ENCODE data around the gene RAD51. TPM values are rescaled to one million over a fixed set of nuclear protein-coding genes. Genes with fewer than 3 reads are reported as not detected.

Gene RAD51
- total RNA-seq, 1 experiment from 2014 or later = 30.3 TPM

GRCh38 chr15:40754883-40755811 is 60.2 kb downstream of the RAD51 start, which contains the start of gene RMDN3:
Gene RMDN3, minus strand, starts transcription at chr15:40755254. Its CDS starts 471 bp downstream, at chr15:40754783.
- TF ChIP-seq TCF7L2 (IDR thresholded peaks at IDR 0.05; ENCODE audit: low read depth, low read length) = peak; percentile 31; the same call in 1 of the 2 replicates
- 0 out of 4 replicates have a peak, but pooled peaks of 1 of the 2 experiments have one; percentile 3 for TF ChIP-seq REST (IDR thresholded peaks at IDR 0.05; ENCODE audit: insufficient read depth in 1 of 2, low read depth in 2 of 2, low read length in 1 of 2)
- peak; percentile 82; the same call in 1 of the 2 replicates for TF ChIP-seq SIN3A (IDR thresholded peaks at IDR 0.05; ENCODE audit: borderline replicate concordance, insufficient read depth, low read depth, low read length)
- no peak for TF ChIP-seq CTCF (IDR thresholded peaks at IDR 0.05)
- TF ChIP-seq POLR2AphosphoS5 (IDR thresholded peaks at IDR 0.05; ENCODE audit: low read depth, low read length) = peak; percentile 89
- POLR2A ChIA-PET = interaction anchor here (0.5 kb wide), 1 partner anchor 12 kb away, joined by 5 read pairs; no protein-coding TSS in a partner anchor
- DNase-seq (ENCODE audit: low read depth, low spot score) (no peak), ATAC-seq (peak; percentile 92)
- H3K27me3 ChIP-seq (ENCODE audit: control insufficient read depth, insufficient read depth, low read length) = no peaks in the 10 kb centered on the region
- CTCF ChIA-PET = no interaction called here
- H3K9me3 ChIP-seq (ENCODE audit: control insufficient read depth, insufficient read depth, low read depth, low read length) = no peaks in the 10 kb centered on the region
- H3K27ac ChIP-seq (ENCODE audit: low read length) = peak within 1 kb of the TSS; percentile 96
- intact Hi-C loops (cut with micrococcal nuclease; ENCODE audit: unreplicated experiment) (no loop called here), in situ Hi-C loops (cut with HindIII; ENCODE audit: low pct_unique_long_range_greater_than_20kb, low sequenced_read_pairs) (no loop called here)
- no peaks in the 10 kb centered on the region; the same call in 1 of the 2 replicates for H3K36me3 ChIP-seq (ENCODE audit: control insufficient read depth, insufficient read depth, low read length)
- H3K4me3 ChIP-seq (ENCODE audit: low read depth in 2 of 2, low read length in 2 of 2) = peak within 1 kb of the TSS; percentile 63 to 92
- peaks cover 14% of the 10 kb centered on the region for H3K4me1 ChIP-seq (ENCODE audit: control insufficient read depth, insufficient read depth, low read length)
- BruUV-seq (replicated peaks) = TSS peak; percentile 98

- Histone ChIP-seq H3K27me3 (ENCODE audit: control insufficient read depth, insufficient read depth, low read length) (no peaks in the 10 kb centered on the region), H3K27ac (ENCODE audit: low read length) (peak overlapping the region; percentile 96), H3K4me3 (ENCODE audit: low read depth in 2 of 2, low read length in 2 of 2) (peak overlapping the region; percentile 63 to 92), H3K36me3 (ENCODE audit: control insufficient read depth, insufficient read depth, low read length) (no peaks in the 10 kb centered on the region; the same call in 1 of the 2 replicates), H3K9me3 (ENCODE audit: control insufficient read depth, insufficient read depth, low read depth, low read length) (no peaks in the 10 kb centered on the region), H3K4me1 (ENCODE audit: control insufficient read depth, insufficient read depth, low read length) (peaks cover 17% of the 10 kb centered on the region)
- in situ Hi-C loops (cut with HindIII; ENCODE audit: low pct_unique_long_range_greater_than_20kb, low sequenced_read_pairs) = no loop called here
- intact Hi-C loops (cut with micrococcal nuclease; ENCODE audit: unreplicated experiment) = no loop called here
- ChIA-PET POLR2A (interaction anchor here (0.7 kb wide), 1 partner anchor 10 kb away, joined by 4 read pairs; no protein-coding TSS in a partner anchor), CTCF (interaction anchor here (0.5 kb wide), 1 partner anchor 233 kb away, joined by 5 read pairs; no protein-coding TSS in a partner anchor)
- DNase-seq (ENCODE audit: low read depth, low spot score) (no peak), ATAC-seq (no peak)
- TF ChIP-seq CTCF (IDR thresholded peaks at IDR 0.05) (no peak), SIN3A (IDR thresholded peaks at IDR 0.05; ENCODE audit: borderline replicate concordance, insufficient read depth, low read depth, low read length) (no peak), POLR2AphosphoS5 (IDR thresholded peaks at IDR 0.05; ENCODE audit: low read depth, low read length) (no peak), REST (IDR thresholded peaks at IDR 0.05; ENCODE audit: insufficient read depth in 1 of 2, low read depth in 2 of 2, low read length in 1 of 2) (no peak), TCF7L2 (IDR thresholded peaks at IDR 0.05; ENCODE audit: low read depth, low read length) (no peak)
- BruUV-seq (replicated peaks) = no TSS peak
Observed at GRCh38 chr15:40755812-40756208, 60.8 kb downstream of the RAD51 start.
